ENCODE data around the gene TGFBR3. TPM values are rescaled to one million over a fixed set of nuclear protein-coding genes. Genes with fewer than 3 reads are reported as not detected.

TGFBR3 gene
- total RNA-seq, 2 donors from 2014 or later: 67.6 to 157 TPM

- Mint-ChIP-seq H3K4me3 (no peak overlapping the region), H3K27me3 (no peaks in the 10 kb centered on the region), H3K9me3 (no peaks in the 10 kb centered on the region), H3K36me3 (peaks cover 73% of the 10 kb centered on the region), H3K27ac (peak overlapping the region; percentile 94 to 96), H3K4me1 (ENCODE audit: low read depth in 2 of 2) (peaks cover 67 to 76% of the 10 kb centered on the region in 2 donors)
- ATAC-seq (no peak), DNase-seq (ENCODE audit: low spot score) (no peak)
These were observed 194.4 kb downstream of the TGFBR3 start for GRCh38 chr1:91691525-91691924.

- Mint-ChIP-seq H3K36me3 (peaks cover 64% of the 10 kb centered on the region), H3K27ac (peak overlapping the region; percentile 94 to 96), H3K27me3 (no peaks in the 10 kb centered on the region), H3K9me3 (no peaks in the 10 kb centered on the region), H3K4me3 (no peak overlapping the region), H3K4me1 (ENCODE audit: low read depth in 2 of 2) (peaks cover 70 to 81% of the 10 kb centered on the region in 2 donors)
- DNase-seq (ENCODE audit: low spot score) (no peak), ATAC-seq (no peak)
These were observed 196.1 kb downstream of the TGFBR3 start for GRCh38 chr1:91689641-91690481.

- peaks cover 59% of the 10 kb centered on the region for H3K36me3 Mint-ChIP-seq
- H3K4me1 Mint-ChIP-seq (ENCODE audit: low read depth in 2 of 2): peaks cover 67 to 85% of the 10 kb centered on the region in 2 donors
- H3K27me3 Mint-ChIP-seq: no peaks in the 10 kb centered on the region
- peak overlapping the region; percentile 18 for H3K4me3 Mint-ChIP-seq
- no peak for DNase-seq (ENCODE audit: low spot score)
- peak overlapping the region; percentile 94 to 96 for H3K27ac Mint-ChIP-seq
- H3K9me3 Mint-ChIP-seq: no peaks in the 10 kb centered on the region
- ATAC-seq: no peak
These were observed 198.5 kb downstream of the TGFBR3 start for GRCh38 chr1:91687452-91687851.

GRCh38 chr1:91685994-91686393 is 200.0 kb downstream of the TGFBR3 start:
- H3K4me1 Mint-ChIP-seq (ENCODE audit: low read depth in 2 of 2): peaks cover 60 to 76% of the 10 kb centered on the region in 2 donors
- no peaks in the 10 kb centered on the region for H3K27me3 Mint-ChIP-seq
- peak overlapping the region; percentile 31 for H3K4me3 Mint-ChIP-seq
- peaks cover 47% of the 10 kb centered on the region for H3K36me3 Mint-ChIP-seq
- ATAC-seq (no peak), DNase-seq (ENCODE audit: low spot score) (no peak)
- peak overlapping the region; percentile 94 to 96 for H3K27ac Mint-ChIP-seq
- no peaks in the 10 kb centered on the region for H3K9me3 Mint-ChIP-seq

GRCh38 chr1:91684481-91685196 is 201.3 kb downstream of the TGFBR3 start:
- H3K36me3 Mint-ChIP-seq: peaks cover 40% of the 10 kb centered on the region
- peak overlapping the region; percentile 94 to 96 for H3K27ac Mint-ChIP-seq
- ATAC-seq (peak; percentile 83 to 84), DNase-seq (ENCODE audit: low spot score) (peak; percentile 68)
- H3K4me3 Mint-ChIP-seq: peak overlapping the region; percentile 75
- peaks cover 65 to 81% of the 10 kb centered on the region in 2 donors for H3K4me1 Mint-ChIP-seq (ENCODE audit: low read depth in 2 of 2)
- H3K9me3 Mint-ChIP-seq: no peaks in the 10 kb centered on the region
- H3K27me3 Mint-ChIP-seq: no peaks in the 10 kb centered on the region

- peak overlapping the region; percentile 94 to 96 for H3K27ac Mint-ChIP-seq
- no peak for ATAC-seq
- H3K9me3 Mint-ChIP-seq: no peaks in the 10 kb centered on the region
- peaks cover 60 to 76% of the 10 kb centered on the region in 2 donors for H3K4me1 Mint-ChIP-seq (ENCODE audit: low read depth in 2 of 2)
- H3K4me3 Mint-ChIP-seq: no peak overlapping the region
- DNase-seq (ENCODE audit: low spot score): no peak
- H3K27me3 Mint-ChIP-seq: no peaks in the 10 kb centered on the region
- H3K36me3 Mint-ChIP-seq: peaks cover 35% of the 10 kb centered on the region
These were observed 202.4 kb downstream of the TGFBR3 start for GRCh38 chr1:91683598-91683951.

GRCh38 chr1:91682882-91683597 is 202.9 kb downstream of the TGFBR3 start:
- Mint-ChIP-seq H3K4me3 (no peak overlapping the region), H3K4me1 (ENCODE audit: low read depth in 2 of 2) (peaks cover 54 to 71% of the 10 kb centered on the region in 2 donors), H3K9me3 (no peaks in the 10 kb centered on the region), H3K36me3 (peaks cover 30% of the 10 kb centered on the region), H3K27me3 (no peaks in the 10 kb centered on the region), H3K27ac (peak overlapping the region; percentile 94 to 96)
- DNase-seq (ENCODE audit: low spot score) (no peak), ATAC-seq (no peak)

- H3K36me3 Mint-ChIP-seq: peaks cover 9% of the 10 kb centered on the region
- H3K4me1 Mint-ChIP-seq (ENCODE audit: low read depth in 2 of 2): peaks cover 43 to 47% of the 10 kb centered on the region in 2 donors
- DNase-seq (ENCODE audit: low spot score): no peak
- peak overlapping the region; percentile 32 to 40 for H3K27ac Mint-ChIP-seq
- no peaks in the 10 kb centered on the region for H3K9me3 Mint-ChIP-seq
- no peaks in the 10 kb centered on the region for H3K27me3 Mint-ChIP-seq
- ATAC-seq: no peak
- no peak overlapping the region for H3K4me3 Mint-ChIP-seq
These were observed 205.3 kb downstream of the TGFBR3 start for GRCh38 chr1:91680556-91681155.

GRCh38 chr1:91679446-91679845 is 206.5 kb downstream of the TGFBR3 start:
- DNase-seq (ENCODE audit: low spot score) (no peak), ATAC-seq (no peak)
- Mint-ChIP-seq H3K9me3 (no peaks in the 10 kb centered on the region), H3K27me3 (no peaks in the 10 kb centered on the region), H3K36me3 (peaks cover 9% of the 10 kb centered on the region), H3K27ac (peak overlapping the region; percentile 32 to 40), H3K4me1 (ENCODE audit: low read depth in 2 of 2) (peaks cover 33 to 38% of the 10 kb centered on the region in 2 donors), H3K4me3 (no peak overlapping the region)

- peaks cover 44 to 48% of the 10 kb centered on the region in 2 donors for H3K4me1 Mint-ChIP-seq (ENCODE audit: low read depth in 2 of 2)
- peaks cover 9% of the 10 kb centered on the region for H3K36me3 Mint-ChIP-seq
- no peaks in the 10 kb centered on the region for H3K27me3 Mint-ChIP-seq
- ATAC-seq: no peak
- no peak overlapping the region for H3K4me3 Mint-ChIP-seq
- no peaks in the 10 kb centered on the region for H3K9me3 Mint-ChIP-seq
- H3K27ac Mint-ChIP-seq: peak overlapping the region in 1 of 2 donors; percentile 58
- DNase-seq (ENCODE audit: low spot score): no peak
These were observed 209.9 kb downstream of the TGFBR3 start for GRCh38 chr1:91676030-91676429.

GRCh38 chr1:91674107-91674506 is 211.8 kb downstream of the TGFBR3 start:
- Mint-ChIP-seq H3K4me1 (ENCODE audit: low read depth in 2 of 2) (peaks cover 43 to 46% of the 10 kb centered on the region in 2 donors), H3K9me3 (peaks cover 4% of the 10 kb centered on the region), H3K27me3 (no peaks in the 10 kb centered on the region), H3K36me3 (peaks cover 12% of the 10 kb centered on the region), H3K27ac (peak overlapping the region; percentile 91 to 93), H3K4me3 (peak overlapping the region; percentile 47)
- ATAC-seq (no peak), DNase-seq (ENCODE audit: low spot score) (no peak)

GRCh38 chr1:91673613-91674012 is 212.3 kb downstream of the TGFBR3 start:
- no peak for DNase-seq (ENCODE audit: low spot score)
- Mint-ChIP-seq H3K9me3 (peaks cover 4% of the 10 kb centered on the region), H3K4me1 (ENCODE audit: low read depth in 2 of 2) (peaks cover 42 to 46% of the 10 kb centered on the region in 2 donors), H3K4me3 (peak overlapping the region; percentile 47), H3K36me3 (peaks cover 11% of the 10 kb centered on the region), H3K27ac (peak overlapping the region; percentile 91 to 93), H3K27me3 (no peaks in the 10 kb centered on the region)
- ATAC-seq: no peak

- ATAC-seq (peak; percentile 91 to 92), DNase-seq (ENCODE audit: low spot score) (peak; percentile 61)
- Mint-ChIP-seq H3K27ac (peak overlapping the region; percentile 91 to 93), H3K4me3 (peak overlapping the region; percentile 55), H3K36me3 (peaks cover 17% of the 10 kb centered on the region), H3K4me1 (ENCODE audit: low read depth in 2 of 2) (peaks cover 49 to 51% of the 10 kb centered on the region in 2 donors), H3K27me3 (no peaks in the 10 kb centered on the region), H3K9me3 (peaks cover 4% of the 10 kb centered on the region)
These were observed 213.3 kb downstream of the TGFBR3 start for GRCh38 chr1:91672601-91673161.

Measured in natural killer cell treated with Interleukin-12 subunit alpha and Interleukin-12 subunit beta and Interleukin-15 and Interleukin-18, amount 100 ng/mL, for 72 hours (primary cell).